HG03060 (cell line): ENCODE measurements around the gene DRD2.

Source experiments
- ATAC-seq: cut with Tn5 transposase; IDR thresholded peaks from one replicate; pipeline ENCODE4 v1.9.1; 2021; ENCODE audit warnings: low read depth, moderate number of reproducible peaks; ENCODE audit not compliant: unreplicated experiment

The DRD2 gene

GRCh38 chr11:113377681-113378412 is 97.4 kb downstream of the DRD2 start:
- ATAC-seq, result no peak

DNA sequence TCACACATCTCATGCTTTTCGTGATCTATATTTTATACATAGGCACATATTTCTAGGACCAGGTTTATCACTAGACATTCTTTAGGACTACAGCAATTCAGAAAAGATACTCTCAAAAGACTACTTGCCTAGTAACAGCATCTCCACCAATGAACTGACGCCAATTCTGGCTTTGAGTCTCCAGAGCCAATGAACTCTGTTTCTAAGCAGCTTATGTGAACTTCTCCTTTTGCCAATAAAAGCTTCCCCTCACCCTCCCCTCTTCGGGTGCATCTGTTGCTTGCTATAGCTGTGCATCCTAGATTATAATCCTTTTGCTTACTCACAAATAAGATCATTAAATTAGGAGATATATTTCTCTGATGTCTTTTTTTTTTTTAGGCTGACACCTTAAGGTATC is 99.0 kb downstream of the DRD2 start:
- no peak for ATAC-seq

- no peak for ATAC-seq
Observed at GRCh38 chr11:113375402-113375801, 99.8 kb downstream of the DRD2 start.

DNA sequence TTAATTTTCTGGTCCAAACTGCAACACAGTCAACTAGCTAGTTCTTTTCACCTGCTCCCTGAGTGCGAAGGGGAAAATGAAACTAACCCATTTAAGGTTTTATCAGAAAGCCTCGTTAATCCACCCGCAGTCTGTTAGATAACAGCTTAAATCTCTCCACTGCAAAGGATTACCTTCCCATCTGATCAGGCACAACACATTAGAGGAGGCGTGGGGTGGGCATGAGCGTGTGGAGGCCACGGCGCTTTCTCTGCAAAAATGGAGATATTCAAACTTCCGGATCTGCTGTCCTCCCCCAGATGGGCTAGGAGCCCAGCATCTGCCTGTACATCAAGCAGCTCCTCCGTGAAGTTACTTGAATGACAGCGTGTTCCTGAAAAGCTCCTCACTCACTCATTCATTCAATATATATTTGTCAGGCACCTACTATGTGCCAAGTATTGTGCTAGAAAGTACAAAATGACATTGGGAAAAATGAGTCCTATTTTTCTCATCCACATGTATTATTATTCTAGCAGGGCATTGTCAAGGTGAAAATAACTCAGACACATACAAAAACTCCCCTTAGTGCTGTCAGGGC is 101.1 kb downstream of the DRD2 start:
- ATAC-seq, result no peak

- no peak for ATAC-seq
Observed at GRCh38 chr11:113373306-113373705, 101.9 kb downstream of the DRD2 start.

- no peak for ATAC-seq
Observed at GRCh38 chr11:113372309-113372708, 102.9 kb downstream of the DRD2 start.

DNA sequence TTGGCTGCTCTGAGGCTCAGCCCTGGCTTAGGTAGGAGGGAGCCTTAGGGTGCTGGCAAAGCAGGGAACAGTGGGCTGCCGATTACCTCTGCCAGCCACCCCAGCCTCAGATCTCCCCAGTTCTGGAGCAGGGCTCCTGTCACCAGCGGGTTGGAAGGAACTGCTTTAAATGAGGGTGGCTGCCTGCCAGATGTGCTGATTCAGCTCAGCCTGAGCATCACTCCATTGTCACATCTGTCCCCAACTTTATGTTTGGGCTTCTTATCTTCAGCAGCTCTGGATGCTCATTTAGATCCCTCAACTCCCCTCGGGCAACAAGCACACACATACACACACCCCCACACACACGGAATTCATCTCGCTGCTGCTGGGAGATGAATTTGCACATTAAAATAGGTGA is 104.6 kb downstream of the DRD2 start:
- no peak for ATAC-seq

DNA sequence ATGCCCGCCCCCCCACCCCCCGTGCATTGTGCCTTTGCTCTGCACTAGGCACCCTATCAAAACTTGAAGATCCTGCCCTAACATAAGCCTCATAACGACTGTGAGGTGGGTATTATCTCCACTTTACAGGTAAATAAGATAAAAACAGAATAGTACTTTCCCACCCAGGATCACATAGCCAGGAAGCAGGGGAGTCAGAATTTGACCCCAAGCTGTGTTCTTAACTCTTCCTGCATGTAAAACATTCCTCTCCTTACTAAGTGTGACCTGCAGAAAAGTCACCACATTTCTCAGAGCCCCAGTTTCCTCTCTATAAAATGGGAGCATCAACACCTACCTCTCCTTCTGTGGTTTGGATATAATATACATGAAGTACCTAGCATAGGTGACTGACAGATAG is 105.8 kb downstream of the DRD2 start:
- ATAC-seq, result no peak

DNA sequence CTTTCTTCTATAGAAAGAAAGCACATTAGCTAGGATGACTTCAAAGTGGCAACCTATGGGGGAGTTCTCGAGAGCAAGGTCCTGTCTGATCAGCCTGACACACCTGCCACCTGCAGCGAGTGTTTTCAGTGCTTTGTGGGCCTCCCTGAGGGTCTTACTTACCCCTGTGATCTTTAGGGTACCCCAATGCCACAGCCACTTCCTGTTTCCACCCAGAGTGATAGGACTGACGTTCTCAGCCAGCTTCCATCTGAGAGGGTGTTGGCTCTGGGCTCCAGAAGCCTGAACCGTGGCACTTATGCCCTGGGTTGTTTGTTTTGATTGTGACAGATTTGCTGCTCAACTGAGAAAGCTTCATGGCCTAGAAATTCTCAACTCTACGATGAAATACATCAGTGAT is 109.3 kb downstream of the DRD2 start:
- no peak for ATAC-seq

GRCh38 chr11:113363996-113364641 is 111.1 kb downstream of the DRD2 start:
- ATAC-seq, result no peak

DNA sequence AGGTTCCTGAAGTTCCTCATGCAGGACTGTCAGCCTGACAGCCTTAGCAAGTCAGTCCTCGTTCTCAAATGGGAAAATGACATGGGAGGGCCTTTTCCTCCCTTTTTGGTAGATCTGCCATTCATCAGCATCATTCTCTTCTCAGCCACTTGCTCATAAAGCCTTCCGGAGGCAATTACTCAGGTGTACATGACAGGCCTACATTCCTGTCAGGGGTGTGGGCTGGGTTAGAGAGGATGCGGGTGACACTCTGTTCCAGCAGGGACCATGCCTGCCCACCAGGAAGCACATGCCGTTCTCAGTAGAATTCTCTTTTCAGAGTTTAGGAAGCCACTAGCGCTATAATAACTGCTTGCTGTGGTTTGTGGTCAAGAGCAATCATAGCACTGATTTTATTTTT is 111.8 kb downstream of the DRD2 start:
- no peak for ATAC-seq
